H1 (cell line): Measurements from ENCODE around the gene SMIM29. TPM values are rescaled to one million over a fixed set of nuclear protein-coding genes. Genes with fewer than 3 reads are reported as not detected.

Source experiments
- CTCF ChIA-PET: fragments of 300-600 bp; sonication (Branson Sonifier 250); formaldehyde crosslinking; loops from one replicate; lab custom pipeline; 2021; ENCODE audit not compliant: partially characterized antibody; lab: Charles Lee
- POLR2A ChIA-PET: fragments of 300-600 bp; sonication (Branson Sonifier 250); formaldehyde crosslinking; loops from one replicate; lab custom pipeline; 2021; ENCODE audit warnings: inconsistent platforms; ENCODE audit not compliant: partially characterized antibody; lab: Charles Lee
- DNase-seq, 2 experiments: peaks; one replicate each; pipeline versions ENCODE4 v3.0.0 to v3.0.0-alpha.2; 2010 to 2022; ENCODE audit warnings: low spot score in 2 of 2, low read depth in 1 of 2, mixed read lengths in 1 of 2
- FAIRE-seq: peaks from 2 replicates; lab custom pipeline; 2011; peaks lifted over from hg19 to GRCh38; lab: Jason Lieb, UNC
- H2AFZ ChIP-seq: 2 replicates; pipeline ENCODE4 v1.8.1; 2012; ENCODE audit warnings: low read length, inconsistent platforms
- H2AK5ac ChIP-seq: 2 replicates; pipeline ENCODE4 v1.6.1; 2013; ENCODE audit warnings: low read depth, low read length
- H2BK120ac ChIP-seq: replicated peaks from 2 replicates; pipeline ENCODE3; 2013; ENCODE audit warnings: low read depth, low read length, inconsistent platforms
- H2BK12ac ChIP-seq: 2 replicates; pipeline ENCODE4 v1.6.1; 2013; ENCODE audit warnings: low read depth, low read length
- H2BK15ac ChIP-seq: 2 replicates; pipeline ENCODE4 v1.6.1; 2013; ENCODE audit warnings: low read length
- H2BK20ac ChIP-seq: 2 replicates; pipeline ENCODE4 v1.6.1; 2013; ENCODE audit warnings: low read length
- H2BK5ac ChIP-seq: 2 replicates; pipeline ENCODE4 v1.6.1; 2013; ENCODE audit warnings: low read depth, low read length
- H3K14ac ChIP-seq: 2 replicates; pipeline ENCODE4 v1.6.1; 2013; ENCODE audit warnings: inconsistent platforms; ENCODE audit not compliant: insufficient read length
- H3K18ac ChIP-seq: 2 replicates; pipeline ENCODE4 v1.6.1; 2013; ENCODE audit warnings: low read length; ENCODE audit errors: extremely low read depth
- H3K23ac ChIP-seq: 2 replicates; pipeline ENCODE4 v1.6.1; 2013; ENCODE audit warnings: inconsistent platforms; ENCODE audit not compliant: insufficient read length
- H3K23me2 ChIP-seq: 2 replicates; pipeline ENCODE4 v1.6.1; 2013; ENCODE audit warnings: low read depth, low read length
- H3K27ac ChIP-seq: 2 replicates; pipeline ENCODE4 v1.6.1; 2011; ENCODE audit warnings: low read depth, low read length, inconsistent platforms
- H3K27me3 ChIP-seq, 4 experiments: replicated peaks in 1 of 4; 1 replicate in 1 of 4; 2 replicates in 3 of 4; pipeline versions ENCODE4 v1.6.1 to v1.8.1; 2011 to 2013; ENCODE audit warnings: low read length in 3 of 4, mild to moderate bottlenecking in 3 of 4, inconsistent platforms in 2 of 4, mixed read lengths in 2 of 4, moderate library complexity in 1 of 4; ENCODE audit not compliant: control insufficient read depth in 3 of 4, insufficient read depth in 3 of 4; ENCODE audit errors: extremely low read depth in 1 of 4
- H3K36me3 ChIP-seq, 4 experiments: 2 replicates each; pipeline versions ENCODE4 v1.6.1 to v1.8.1; 2011 to 2013; ENCODE audit warnings: mild to moderate bottlenecking in 4 of 4, low read length in 3 of 4, moderate library complexity in 2 of 4, control low read depth in 1 of 4, inconsistent platforms in 1 of 4; ENCODE audit not compliant: insufficient read depth in 4 of 4, control insufficient read depth in 2 of 4
- H3K4ac ChIP-seq: replicated peaks from 2 replicates; pipeline ENCODE3; 2013; ENCODE audit warnings: low read length, low read depth, mixed read lengths, inconsistent platforms; ENCODE audit not compliant: insufficient read length
- H3K4me1 ChIP-seq, 4 experiments: replicated peaks in 1 of 4; 1 replicate in 1 of 4; 2 replicates in 3 of 4; pipeline versions ENCODE4 v1.6.1 to v1.8.1; 2011 to 2013; ENCODE audit warnings: low read length in 3 of 4, inconsistent platforms in 2 of 4, mixed read lengths in 1 of 4; ENCODE audit not compliant: insufficient read depth in 4 of 4, control insufficient read depth in 3 of 4
- H3K4me2 ChIP-seq, 2 experiments: 2 replicates each; pipeline versions ENCODE4 v1.6.1 to v1.8.1; 2011 to 2013; ENCODE audit warnings: low read depth in 2 of 2, low read length in 2 of 2, control low read depth in 1 of 2, inconsistent platforms in 1 of 2, mild to moderate bottlenecking in 1 of 2; ENCODE audit not compliant: insufficient read depth in 1 of 2
- H3K4me3 ChIP-seq, 4 experiments: fragments of 200-600, 300-600 bp in 1 of 4; sonication (generic), shearing (Covaris generic), sonication (Bioruptor Twin) in 1 of 4; 2 replicates each; pipeline versions ENCODE4 v1.5.1 to v1.8.1; 2011 to 2016; ENCODE audit warnings: low read length in 4 of 4, low read depth in 3 of 4, control low read depth in 2 of 4, inconsistent platforms in 2 of 4, mild to moderate bottlenecking in 2 of 4, mixed read lengths in 1 of 4, moderate library complexity in 1 of 4; ENCODE audit not compliant: insufficient read depth in 2 of 4; ENCODE audit errors: extremely low read depth in 1 of 4
- H3K56ac ChIP-seq: replicated peaks from 2 replicates; pipeline ENCODE3; 2013; ENCODE audit warnings: low read depth, mild to moderate bottlenecking, mixed read lengths, low read length, inconsistent platforms; ENCODE audit not compliant: insufficient read length
- H3K79me1 ChIP-seq: 2 replicates; pipeline ENCODE4 v1.6.1; 2013; ENCODE audit warnings: low read depth, low read length, control low read depth
- H3K79me2 ChIP-seq, 2 experiments: 2 replicates each; pipeline versions ENCODE4 v1.6.1 to v1.8.1; 2012 to 2013; ENCODE audit warnings: low read length in 2 of 2, mild to moderate bottlenecking in 2 of 2, inconsistent platforms in 1 of 2; ENCODE audit not compliant: insufficient read depth in 2 of 2, control insufficient read depth in 1 of 2
- H3K9ac ChIP-seq, 4 experiments: replicated peaks in 1 of 4; 1 replicate in 1 of 4; 2 replicates in 3 of 4; pipeline versions ENCODE4 v1.6.1 to v1.8.1; 2011 to 2013; ENCODE audit warnings: low read depth in 3 of 4, low read length in 3 of 4, control low read depth in 2 of 4, mild to moderate bottlenecking in 2 of 4, moderate library complexity in 2 of 4, inconsistent platforms in 1 of 4; ENCODE audit errors: extremely low read depth in 1 of 4
- H3K9me3 ChIP-seq, 2 experiments: 2 replicates each; pipeline versions ENCODE4 v1.6.1 to v1.8.1; 2012 to 2013; ENCODE audit warnings: mild to moderate bottlenecking in 2 of 2, moderate library complexity in 2 of 2, control low read depth in 1 of 2, inconsistent platforms in 1 of 2, low read depth in 1 of 2, low read length in 1 of 2, mixed read lengths in 1 of 2; ENCODE audit not compliant: insufficient read depth in 2 of 2
- H4K20me1 ChIP-seq, 2 experiments: replicated peaks in 1 of 2; 2 replicates each; pipeline versions ENCODE3 to v1.8.1; 2011 to 2013; ENCODE audit warnings: inconsistent platforms in 2 of 2, low read length in 2 of 2, mild to moderate bottlenecking in 1 of 2; ENCODE audit not compliant: insufficient read depth in 2 of 2, control insufficient read depth in 1 of 2
- H4K5ac ChIP-seq: 2 replicates; pipeline ENCODE4 v1.6.1; 2013; ENCODE audit warnings: low read length, low read depth, mixed read lengths, inconsistent platforms; ENCODE audit not compliant: insufficient read length
- H4K8ac ChIP-seq: 2 replicates; pipeline ENCODE4 v1.8.0; 2013; ENCODE audit warnings: mild to moderate bottlenecking, moderate library complexity, low read length, inconsistent platforms; ENCODE audit not compliant: insufficient read depth; ENCODE audit errors: extremely low read depth
- H4K91ac ChIP-seq: replicated peaks from 2 replicates; pipeline ENCODE3; 2013; ENCODE audit warnings: low read length, mixed read lengths, inconsistent platforms; ENCODE audit not compliant: insufficient read length
- ASH2L ChIP-seq: fragments of 200-600, 300-600 bp; sonication (generic); IDR thresholded peaks from one replicate; pipeline ENCODE4 v1.7.1; 2017; ENCODE audit warnings: low read length
- CHD1 ChIP-seq: IDR thresholded peaks from 2 replicates; pipeline ENCODE4 v1.6.1; 2012; ENCODE audit warnings: low read depth, low read length, improper control_type of control experiment
- CHD2 ChIP-seq: IDR thresholded peaks from 2 replicates; pipeline ENCODE4 v1.6.1; 2012; ENCODE audit warnings: low read length, improper control_type of control experiment
- CTBP2 ChIP-seq: IDR thresholded peaks from 2 replicates; pipeline ENCODE4 v1.7.0; 2011; ENCODE audit warnings: borderline replicate concordance, mild to moderate bottlenecking, moderate library complexity, mixed read lengths, low read length; ENCODE audit not compliant: insufficient read depth, insufficient read length
- KDM5A ChIP-seq: fragments of 200-600 bp; IDR thresholded peaks from 2 replicates; pipeline ENCODE4 v1.7.1; 2012; ENCODE audit warnings: mild to moderate bottlenecking, low read length, inconsistent platforms, mixed read lengths
- PHF8 ChIP-seq: fragments of 200-600 bp; sonication (generic); conservative IDR thresholded peaks from 2 replicates; pipeline ENCODE4 v1.7.1; 2012; ENCODE audit warnings: low read depth, mild to moderate bottlenecking, inconsistent platforms, low read length, moderate library complexity
- RAD21 ChIP-seq, 2 experiments: IDR thresholded peaks in 1 of 2; conservative IDR thresholded peaks in 1 of 2; 2 replicates each; pipeline ENCODE4 v1.6.1; 2011; ENCODE audit warnings: low read depth in 2 of 2, low read length in 2 of 2, improper control_type of control experiment in 1 of 2, inconsistent platforms in 1 of 2, mild to moderate bottlenecking in 1 of 2, moderate library complexity in 1 of 2
- SP1 ChIP-seq: IDR thresholded peaks from 2 replicates; pipeline ENCODE4 v1.6.1; 2011; ENCODE audit warnings: low read depth, low read length
- SP4 ChIP-seq: IDR thresholded peaks from 2 replicates; pipeline ENCODE4 v1.6.1; 2012; ENCODE audit warnings: low read length, inconsistent platforms
- SRF ChIP-seq: IDR thresholded peaks from 2 replicates; pipeline ENCODE4 v1.6.1; 2011; ENCODE audit warnings: mild to moderate bottlenecking, low read depth, low read length, moderate library complexity
- TAF7 ChIP-seq: optimal IDR thresholded peaks from 2 replicates; pipeline ENCODE3; 2011; ENCODE audit warnings: low read depth, mild to moderate bottlenecking, inconsistent platforms, low read length, moderate library complexity, borderline replicate concordance
- YY1 ChIP-seq: IDR thresholded peaks from 2 replicates; pipeline ENCODE4 v1.6.1; 2011; ENCODE audit warnings: low read depth, mild to moderate bottlenecking, low read length
- WGBS, 2 experiments: shearing (Covaris generic) in 1 of 2; methylation state at CpG; one replicate each; pipeline versions ENCODE4 v1.1.6 to v1.1.7; 2013 to 2015; ENCODE audit warnings: low lambda C conversion rate in 2 of 2, mixed read lengths in 2 of 2, inconsistent platforms in 1 of 2, low coverage in 1 of 2, missing lambda C conversion rate in 1 of 2; ENCODE audit not compliant: insufficient replicate concordance in 2 of 2, insufficient coverage in 1 of 2, insufficient read length in 1 of 2; ENCODE audit errors: extremely low coverage in 1 of 2, missing lambda C conversion rate in 1 of 2; 5-methylcytosine and 5-hydroxymethylcytosine counted together
- polyA plus RNA-seq, 7 experiments: library from polyadenylated mRNA; depleted of rRNA in 3 of 7; stranded (reverse) in 5 of 7; unstranded in 2 of 7; fragments of >200 nt in 5 of 7; fragments of 200-250 nt in 2 of 7; gene quantifications; 1 replicate in 5 of 7; 2 replicates in 1 of 7; 4 replicates in 1 of 7; pipeline versions ENCODE4 v1.2.1 to v1.2.3, GENCODE V29; 2011 to 2013; ENCODE audit warnings: missing spikeins in 2 of 7, mixed read lengths in 2 of 7
- total RNA-seq: library from RNA; stranded (reverse); fragmentation: NEBNext Ultra II Directional; extraction: Animal tissue kit (Norgen Biotek cat#: 25700); gene quantifications from 2 replicates; pipeline ENCODE4 v1.2.1, GENCODE V29; 2021

The SMIM29 gene
- total and polyA plus RNA-seq, 2 of the 8 experiments (the other 6 are each of a cell fraction or from before 2014, with no cell fraction given), result 7.0 to 22.4 TPM

DNA sequence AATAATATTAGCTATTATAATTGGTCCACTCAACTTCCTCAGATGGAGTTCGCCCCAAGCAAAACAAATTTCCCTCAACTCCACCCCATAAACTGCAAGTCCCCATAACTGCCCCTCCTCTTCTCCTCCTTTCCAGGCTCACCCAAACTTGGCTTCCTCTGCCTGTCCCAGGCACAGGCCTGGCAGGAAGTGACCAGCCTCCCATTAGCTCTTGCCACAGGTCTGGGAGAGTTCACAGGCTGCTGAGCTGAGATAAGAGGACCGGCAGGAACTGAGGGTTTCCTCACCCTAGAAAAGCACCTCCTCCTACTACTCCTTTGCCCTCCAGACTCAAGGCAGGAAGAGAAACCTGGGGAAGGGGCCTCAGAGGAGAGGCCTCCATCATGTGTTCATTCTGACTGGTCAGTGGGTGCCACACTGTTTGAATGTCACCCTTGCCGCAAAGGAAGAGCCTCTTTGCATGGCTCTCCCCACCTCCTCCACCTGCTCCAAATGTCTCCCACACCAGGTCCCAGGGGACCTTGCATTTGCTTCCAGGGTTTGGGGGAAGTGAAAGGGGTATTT lies 24.5 kb upstream of the SMIM29 start:
- 83% methylated on average over 3 of the region's 3 CpGs; no CpG with 5 or more reads in 1 of the 2 experiments for WGBS, 2 experiments
- H2BK15ac ChIP-seq, result no peak overlapping the region
- H2BK120ac ChIP-seq, result no peak overlapping the region
- no peak overlapping the region for H2AFZ ChIP-seq
- H3K36me3 ChIP-seq, result no peaks in the 10 kb centered on the region
- CTCF ChIA-PET, result interaction anchor here (0.7 to 2.3 kb wide), 5 partner anchors 10 to 322 kb away, joined by 5 to 9 read pairs (median 6); no protein-coding TSS in a partner anchor
- no peaks in the 10 kb centered on the region for H3K79me2 ChIP-seq
- H3K27me3 ChIP-seq, result no peaks in the 10 kb centered on the region
- no peak overlapping the region; the same call in 1 of the 2 replicates for H2BK5ac ChIP-seq
- no peak overlapping the region for H2BK20ac ChIP-seq
- H3K4me2 ChIP-seq, result no peak overlapping the region
- no peak overlapping the region for H3K27ac ChIP-seq
- H4K5ac ChIP-seq, result no peak overlapping the region
- no peak overlapping the region for H4K8ac ChIP-seq
- no peak overlapping the region for H3K23ac ChIP-seq
- POLR2A ChIA-PET, result interaction anchor here (1.0 kb wide), 1 partner anchor 10 kb away, joined by 3 read pairs; no protein-coding TSS in a partner anchor
- H3K4me3 ChIP-seq, result no peak overlapping the region
- no peak for FAIRE-seq
- H4K91ac ChIP-seq, result no peak overlapping the region
- H3K4me1 ChIP-seq, result no peaks in the 10 kb centered on the region
- H3K9me3 ChIP-seq, result no peaks in the 10 kb centered on the region
- no peak overlapping the region for H3K4ac ChIP-seq
- no peak for DNase-seq
- H4K20me1 ChIP-seq, result no peaks in the 10 kb centered on the region
- H3K23me2 ChIP-seq, result no peaks in the 10 kb centered on the region
- H3K79me1 ChIP-seq, result no peaks in the 10 kb centered on the region
- H2AK5ac ChIP-seq, result no peak overlapping the region
- H3K14ac ChIP-seq, result no peak overlapping the region
- TF ChIP-seq RAD21 (IDR thresholded peaks at IDR 0.05 in 1 of 2, conservative IDR thresholded peaks at IDR 0.05 in 1 of 2; ENCODE audit: low read depth in 2 of 2, low read length in 2 of 2) (no peak), ASH2L (no peak), YY1 (no peak), CHD1 (no peak), PHF8 (no peak), CHD2 (no peak), SRF (no peak), TAF7 (no peak), SP4 (no peak), SP1 (no peak), KDM5A (no peak), CTBP2 (no peak)
- no peak overlapping the region for H3K9ac ChIP-seq
- no peak overlapping the region for H3K18ac ChIP-seq
- H3K56ac ChIP-seq, result no peak overlapping the region
- no peak overlapping the region for H2BK12ac ChIP-seq
